Right lobe of liver (tissue), 6 donors: ENCODE results near the gene ATPAF2. TPM values are rescaled to one million over a fixed set of nuclear protein-coding genes. Genes with fewer than 3 reads are reported as not detected.
A peak's percentile ranks its signal among the peaks of the same experiment; 100 is the strongest.

Experiments
- ATAC-seq, 4 donors: fragments of 200-7000 bp; cut with Tn5 transposase; one replicate each; pipeline ENCODE4 v1.9.1; 2020; ENCODE audit warnings: mild to moderate bottlenecking in 4 of 4, moderate library complexity in 4 of 4
- DNase-seq, 3 donors: peaks; one replicate each; pipeline ENCODE4 v3.0.0-alpha.2; 2020
- H3K27ac ChIP-seq, 3 donors: fragments of 200-600 bp; one replicate each; pipeline ENCODE4 v1.8.0; 2022
- H3K27me3 ChIP-seq, 2 donors: fragments of 200-600 bp; one replicate each; pipeline ENCODE4 v1.8.0; 2022
- H3K36me3 ChIP-seq, 4 donors: fragments of 200-600 bp; sonication (generic) in 1 of 4; one replicate each; pipeline versions ENCODE4 v1.5.1 to v1.8.0; 2017 to 2022; ENCODE audit warnings: control low read depth in 1 of 4
- H3K4me1 ChIP-seq, 4 donors: fragments of 200-600 bp; sonication (generic) in 1 of 4; one replicate each; pipeline versions ENCODE4 v1.5.1 to v1.8.0; 2017 to 2022; ENCODE audit warnings: control low read depth in 1 of 4
- H3K4me3 ChIP-seq, 3 donors: fragments of 200-600 bp; one replicate each; pipeline ENCODE4 v1.8.0; 2022
- H3K9me3 ChIP-seq, 4 donors: fragments of 200-600 bp; sonication (generic) in 1 of 4; one replicate each; pipeline versions ENCODE4 v1.5.1 to v1.8.0; 2017 to 2022; ENCODE audit warnings: control low read depth in 1 of 4
- CTCF ChIP-seq, 4 donors: fragments of 200-600 bp in 3 of 4; fragments of 450-650 bp in 1 of 4; IDR thresholded peaks; one replicate each; pipeline versions ENCODE4 v1.5.1 to v1.8.0; 2016 to 2022; ENCODE audit warnings: antibody characterized with exemption in 4 of 4, mild to moderate bottlenecking in 2 of 4
- POLR2A ChIP-seq: fragments of 450-650 bp; IDR thresholded peaks from one replicate; pipeline ENCODE4 v1.6.1; 2017; ENCODE audit warnings: antibody characterized with exemption, mild to moderate bottlenecking
- WGBS: methylation state at CpG from one replicate; pipeline ENCODE4 v1.1.6; 2018; ENCODE audit warnings: low coverage, low lambda C conversion rate; ENCODE audit not compliant: insufficient coverage; ENCODE audit errors: missing lambda C conversion rate; 5-methylcytosine and 5-hydroxymethylcytosine counted together
- intact Hi-C, 2 donors: fragments of 100-400 bp; cut with DNase I; formaldehyde crosslinking; loops; one replicate each; pipeline versions ENCODE4 v1.11.2 to v1.14.1; 2022
- total RNA-seq, 6 experiments: library from RNA; depleted of rRNA in 2 of 6; stranded (reverse); fragments of >200 nt in 2 of 6; fragmentation: NEBNext Ultra II Directional in 3 of 6; extraction: Animal tissue kit (Norgen Biotek cat#: 25700) in 3 of 6; gene quantifications; one replicate each; pipeline versions ENCODE4 v1.1.0 to v1.2.4, GENCODE V29; 2016 to 2023
- donor health status: DM: no; HTN: yes; CAD: no.
- donor health status: DM: no; HTN: no; CAD: no.
- donor health status: DM: no; HTN: no; CAD: no.
- donor health status: DM: no; HTN: yes; CAD: no.
- donor health status: DM: no; HTN: yes; CAD: no.

ATPAF2 gene
- total RNA-seq, 6 experiments from 2014 or later: 17.2 to 21.0 (median 19.2) TPM

GRCh38 chr17:18019838-18020154 lies 19.2 kb downstream of the ATPAF2 start:
- H3K36me3 ChIP-seq: peaks cover 0 to 8% (median 0%) of the 10 kb centered on the region in 4 donors
- intact Hi-C loops: loop anchor here in 1 of 2 donors (10.0 kb wide), 1 partner anchor 355 kb away; no protein-coding TSS in a partner anchor
- TF ChIP-seq POLR2A (no peak), CTCF (IDR thresholded peaks at IDR 0.05) (no peak)

GRCh38 chr17:18018411-18018921 lies 20.5 kb downstream of the ATPAF2 start:
- Histone ChIP-seq H3K36me3 (peaks cover 0 to 8% (median 0%) of the 10 kb centered on the region in 4 donors), H3K27me3 (no peaks in the 10 kb centered on the region), H3K4me1 (peaks cover 0 to 22% (median 7%) of the 10 kb centered on the region in 4 donors), H3K27ac (peak overlapping the region in 2 of 3 donors; percentile 30 to 83), H3K4me3 (no peak overlapping the region), H3K9me3 (no peaks in the 10 kb centered on the region)
- ATAC-seq: peak; percentile 19 to 45 (median 37)
- TF ChIP-seq POLR2A: no peak
- TF ChIP-seq CTCF (IDR thresholded peaks at IDR 0.05): no peak
- DNase-seq: peak in 1 of 3 donors; percentile 58
- intact Hi-C loops: no loop called here
- WGBS: 45% methylated on average over 5 of the region's 15 CpGs

More at GRCh38 chr17:18019838-18020154, 19.2 kb downstream of the ATPAF2 start:
- Histone ChIP-seq H3K27me3 (no peaks in the 10 kb centered on the region), H3K4me1 (peaks cover 0 to 22% (median 7%) of the 10 kb centered on the region in 4 donors), H3K4me3 (no peak overlapping the region), H3K9me3 (no peaks in the 10 kb centered on the region), H3K27ac (no peak overlapping the region)
- WGBS: 92% methylated on average over 1 of the region's 2 CpGs
- ATAC-seq: no peak
- no peak for DNase-seq

- Histone ChIP-seq H3K36me3 (peaks cover 0 to 8% (median 0%) of the 10 kb centered on the region in 4 donors), H3K27me3 (no peaks in the 10 kb centered on the region), H3K4me1 (peaks cover 0 to 22% (median 7%) of the 10 kb centered on the region in 4 donors), H3K9me3 (no peaks in the 10 kb centered on the region), H3K4me3 (no peak overlapping the region), H3K27ac (peak overlapping the region in 2 of 3 donors; percentile 56 to 83)
- DNase-seq (no peak), ATAC-seq (peak; percentile 82 to 85 (median 84))
- intact Hi-C loops: no loop called here
- no peak for TF ChIP-seq POLR2A
- no peak for TF ChIP-seq CTCF (IDR thresholded peaks at IDR 0.05)
- 33% methylated on average over 3 of the region's 3 CpGs for WGBS
These were observed 21.0 kb downstream of the ATPAF2 start for GRCh38 chr17:18017958-18018357.

- peaks cover 0 to 8% (median 0%) of the 10 kb centered on the region in 4 donors for H3K36me3 ChIP-seq
- H3K27me3 ChIP-seq: no peaks in the 10 kb centered on the region
- no peaks in the 10 kb centered on the region for H3K9me3 ChIP-seq
- peaks cover 0 to 22% (median 7%) of the 10 kb centered on the region in 4 donors for H3K4me1 ChIP-seq
- H3K4me3 ChIP-seq: no peak overlapping the region
- ATAC-seq: no peak
- TF ChIP-seq POLR2A: no peak
- TF ChIP-seq CTCF (IDR thresholded peaks at IDR 0.05): no peak
- DNase-seq: no peak
- H3K27ac ChIP-seq: no peak overlapping the region
- WGBS: 86% methylated on average over 11 of the region's 12 CpGs
- intact Hi-C loops: no loop called here
These were observed 22.5 kb downstream of the ATPAF2 start for GRCh38 chr17:18016426-18016825.
